MM.1S (cell line): ENCODE measurements around the gene SPTBN1.

Experiments
- EZH2phosphoT487 ChIP-seq: fragments of 300-600 bp; sonication (generic); IDR thresholded peaks from 2 replicates; pipeline ENCODE4 v1.6.1; 2018; ENCODE audit warnings: antibody characterized with exemption, low read length
- TF ChIP-seq, protein P1 (sequence below): fragments of 300-600 bp; sonication (generic); IDR thresholded peaks from 2 replicates; pipeline ENCODE4 v1.5.1; 2016; ENCODE audit warnings: antibody characterized with exemption, low read length, mixed read lengths

DNA sequence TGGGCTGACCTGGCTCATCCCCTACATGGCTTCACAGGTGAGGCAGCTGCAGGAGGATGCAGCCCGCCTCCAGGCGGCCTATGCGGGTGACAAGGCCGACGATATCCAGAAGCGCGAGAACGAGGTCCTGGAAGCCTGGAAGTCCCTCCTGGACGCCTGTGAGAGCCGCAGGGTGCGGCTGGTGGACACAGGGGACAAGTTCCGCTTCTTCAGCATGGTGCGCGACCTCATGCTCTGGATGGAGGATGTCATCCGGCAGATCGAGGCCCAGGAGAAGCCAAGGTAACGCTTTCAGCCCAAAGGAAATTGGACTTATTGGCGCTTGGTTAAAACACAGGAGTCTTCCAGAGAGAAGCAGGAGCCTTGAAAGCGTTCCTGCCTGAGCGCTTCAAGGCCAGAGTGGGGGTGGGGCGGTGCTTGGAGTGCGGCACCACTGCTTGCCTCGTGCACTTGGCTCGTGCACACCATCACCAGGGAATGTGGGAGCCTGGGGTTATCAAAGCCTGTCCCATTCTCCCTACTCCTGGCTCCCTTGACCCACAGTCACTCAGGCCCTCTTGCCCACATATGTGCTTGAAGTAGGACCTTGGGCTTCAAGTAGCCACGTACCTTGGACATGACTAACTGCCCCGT is 197.6 kb downstream of the SPTBN1 start:
- TF ChIP-seq, protein P1, sequence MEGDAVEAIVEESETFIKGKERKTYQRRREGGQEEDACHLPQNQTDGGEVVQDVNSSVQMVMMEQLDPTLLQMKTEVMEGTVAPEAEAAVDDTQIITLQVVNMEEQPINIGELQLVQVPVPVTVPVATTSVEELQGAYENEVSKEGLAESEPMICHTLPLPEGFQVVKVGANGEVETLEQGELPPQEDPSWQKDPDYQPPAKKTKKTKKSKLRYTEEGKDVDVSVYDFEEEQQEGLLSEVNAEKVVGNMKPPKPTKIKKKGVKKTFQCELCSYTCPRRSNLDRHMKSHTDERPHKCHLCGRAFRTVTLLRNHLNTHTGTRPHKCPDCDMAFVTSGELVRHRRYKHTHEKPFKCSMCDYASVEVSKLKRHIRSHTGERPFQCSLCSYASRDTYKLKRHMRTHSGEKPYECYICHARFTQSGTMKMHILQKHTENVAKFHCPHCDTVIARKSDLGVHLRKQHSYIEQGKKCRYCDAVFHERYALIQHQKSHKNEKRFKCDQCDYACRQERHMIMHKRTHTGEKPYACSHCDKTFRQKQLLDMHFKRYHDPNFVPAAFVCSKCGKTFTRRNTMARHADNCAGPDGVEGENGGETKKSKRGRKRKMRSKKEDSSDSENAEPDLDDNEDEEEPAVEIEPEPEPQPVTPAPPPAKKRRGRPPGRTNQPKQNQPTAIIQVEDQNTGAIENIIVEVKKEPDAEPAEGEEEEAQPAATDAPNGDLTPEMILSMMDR, result no peak
- no peak for TF ChIP-seq EZH2phosphoT487
